Measurements from ENCODE around the gene TRAF4. TPM values are rescaled to one million over a fixed set of nuclear protein-coding genes. Genes with fewer than 3 reads are reported as not detected.

The TRAF4 gene
- total and polyA plus RNA-seq, 9 of the 15 experiments (the other 6 are each of a cell fraction or from before 2014, with no cell fraction given): 2.4 to 147 (median 72.4) TPM

DNA sequence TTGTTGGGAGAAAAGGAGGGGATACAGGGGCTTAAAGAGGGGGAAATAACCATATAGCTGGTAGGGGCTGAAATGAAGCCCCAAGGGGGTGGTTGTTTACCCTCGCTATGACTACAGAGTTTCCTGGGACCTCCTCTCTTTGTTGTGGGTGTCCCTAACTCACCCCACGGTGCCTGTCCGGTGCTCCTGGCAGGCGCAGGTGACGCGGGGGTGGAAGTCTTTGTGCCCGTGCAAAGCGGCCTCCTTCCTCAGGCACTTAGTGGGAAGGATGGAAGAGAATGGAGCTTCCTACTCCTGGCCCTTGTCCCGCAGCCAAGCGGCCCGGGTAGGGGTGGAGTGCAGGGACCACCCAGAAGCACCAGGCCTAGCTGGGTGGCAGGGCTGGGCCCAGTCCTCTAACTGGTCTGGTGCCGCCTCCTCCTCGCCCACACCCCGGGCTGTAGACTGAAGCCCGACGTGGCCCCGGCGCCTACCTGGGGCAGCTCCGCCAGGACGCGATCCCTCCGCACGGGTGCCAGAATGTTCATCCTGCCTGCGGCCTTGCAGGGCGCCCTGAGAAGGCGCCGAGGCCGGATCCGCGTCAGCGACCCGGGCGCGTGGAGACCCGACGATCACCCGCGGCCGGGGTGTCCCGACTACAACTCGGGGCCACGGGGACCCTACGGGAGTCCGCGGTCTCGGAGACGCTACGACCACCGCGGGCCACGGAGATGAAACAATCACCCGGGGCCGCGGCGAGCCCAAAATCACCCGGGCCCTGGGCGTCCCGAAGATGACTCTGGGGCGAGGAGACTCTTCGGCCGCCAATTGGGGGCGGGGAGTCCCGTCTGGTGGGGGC, 26.9 kb upstream of the TRAF4 start:
- Histone ChIP-seq H2AFZ (ENCODE audit: low read depth, low read length) (no peak overlapping the region), H3K27me3 (ENCODE audit: control insufficient read depth in 2 of 2, insufficient read depth in 2 of 2, low read length in 2 of 2) (0 out of 5 replicates have a peak, but pooled peaks cover 0 to 11% of the 10 kb centered on the region in 2 experiments), H3K4me3 (no peak overlapping the region), H3K9me1 (ENCODE audit: control insufficient read depth, insufficient read depth, low read length) (no peaks in the 10 kb centered on the region), H3K36me3 (ENCODE audit: control insufficient read depth, insufficient read depth, low read length) (peaks cover 19% of the 10 kb centered on the region), H4K20me1 (replicated peaks; ENCODE audit: control insufficient read depth, insufficient read depth, low read length) (peaks cover 16% of the 10 kb centered on the region), H3K9ac (ENCODE audit: insufficient read depth in 1 of 2, low read depth in 2 of 2, low read length in 2 of 2) (no peak overlapping the region; a peak in 1 of 4 replicates), H3K9me3 (replicated peaks; ENCODE audit: control insufficient read depth, insufficient read depth, low read depth, low read length) (no peaks in the 10 kb centered on the region), H3K79me2 (ENCODE audit: control insufficient read depth, insufficient read depth, low read length) (peaks cover 31% of the 10 kb centered on the region), H3K27ac (ENCODE audit: extremely low read depth, low read depth, low read length) (no peak overlapping the region), H3K4me1 (replicated peaks in 1 of 2; ENCODE audit: control insufficient read depth in 2 of 2, insufficient read depth in 2 of 2, low read length in 2 of 2) (peaks cover 23 to 35% of the 10 kb centered on the region in 2 experiments), H3K4me2 (ENCODE audit: insufficient read depth, low read length) (no peak overlapping the region)
- in situ Hi-C loops (cut with MboI) (no loop called here), intact Hi-C loops (cut with micrococcal nuclease) (no loop called here)
- FAIRE-seq (no peak), ATAC-seq (no peak), DNase-seq (ENCODE audit: extremely low read depth in 1 of 4, low spot score in 3 of 4) (no peak)
- ChIA-PET POLR2A (interaction anchor here (0.6 to 1.5 kb wide), 2 partner anchors 15 to 570 kb away, joined by 3 read pairs; no protein-coding TSS in a partner anchor), CTCF (ENCODE audit: low intra/inter-chr PET ratio) (no interaction called here)
- WGBS (ENCODE audit: insufficient coverage, low coverage, missing lambda C conversion rate): 78% methylated on average over 46 of the region's 63 CpGs
- BruUV-seq (replicated peaks): no TSS peak
- TF ChIP-seq ZBTB17 (CRISPR knock-in tag; IDR thresholded peaks at IDR 0.05): no peak
- TF ChIP-seq ZSCAN32 (CRISPR knock-in tag; IDR thresholded peaks at IDR 0.05): no peak
- no peak for TF ChIP-seq ASH1L (IDR thresholded peaks at IDR 0.05; ENCODE audit: borderline replicate concordance, low read depth, partially characterized antibody)
- no peak for TF ChIP-seq ARID3B (CRISPR knock-in tag; IDR thresholded peaks at IDR 0.05; ENCODE audit: borderline replicate concordance)
- TF ChIP-seq, protein P1, sequence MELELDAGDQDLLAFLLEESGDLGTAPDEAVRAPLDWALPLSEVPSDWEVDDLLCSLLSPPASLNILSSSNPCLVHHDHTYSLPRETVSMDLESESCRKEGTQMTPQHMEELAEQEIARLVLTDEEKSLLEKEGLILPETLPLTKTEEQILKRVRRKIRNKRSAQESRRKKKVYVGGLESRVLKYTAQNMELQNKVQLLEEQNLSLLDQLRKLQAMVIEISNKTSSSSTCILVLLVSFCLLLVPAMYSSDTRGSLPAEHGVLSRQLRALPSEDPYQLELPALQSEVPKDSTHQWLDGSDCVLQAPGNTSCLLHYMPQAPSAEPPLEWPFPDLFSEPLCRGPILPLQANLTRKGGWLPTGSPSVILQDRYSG (tag; conservative IDR thresholded peaks at IDR 0.05; ENCODE audit: low read depth): no peak
- no peak for TF ChIP-seq ZNF146 (CRISPR knock-in tag; IDR thresholded peaks at IDR 0.05; ENCODE audit: unreplicated experiment)
- TF ChIP-seq PPARD (CRISPR knock-in tag; IDR thresholded peaks at IDR 0.05): no peak
- TF ChIP-seq FIP1L1 (IDR thresholded peaks at IDR 0.05; ENCODE audit: low read depth, low read length, poor library complexity, severe bottlenecking): peak; percentile 36
- no peak for TF ChIP-seq PHF21A (IDR thresholded peaks at IDR 0.05; ENCODE audit: borderline replicate concordance, low read depth)
- TF ChIP-seq CLOCK (CRISPR knock-in tag; IDR thresholded peaks at IDR 0.05; ENCODE audit: borderline replicate concordance): no peak
- TF ChIP-seq BACH1 (tag; IDR thresholded peaks at IDR 0.05): no peak
- TF ChIP-seq KDM1A (IDR thresholded peaks at IDR 0.05): no peak
- no peak for TF ChIP-seq MTA1 (IDR thresholded peaks at IDR 0.05; ENCODE audit: borderline replicate concordance)
- no peak for TF ChIP-seq ZNF655 (CRISPR knock-in tag; IDR thresholded peaks at IDR 0.05)
- no peak for TF ChIP-seq ZFX (CRISPR knock-in tag; IDR thresholded peaks at IDR 0.05)

Data from K562 (cell line).